Progenitor cell of endocrine pancreas (in vitro differentiated cells): ENCODE measurements around the gene TMEM214. TPM values are rescaled to one million over a fixed set of nuclear protein-coding genes. Genes with fewer than 3 reads are reported as not detected.

Experiments used
- DNase-seq: peaks from one replicate; pipeline ENCODE4 v3.0.0; 2021; ENCODE audit warnings: low spot score; ENCODE audit not compliant: unreplicated experiment
- H3K27ac Mint-ChIP-seq: 2 replicates; pipeline ENCODE4 v1.8.0; 2021; ENCODE audit warnings: mild to moderate bottlenecking, moderate library complexity, mixed read lengths
- H3K27me3 Mint-ChIP-seq: 2 replicates; pipeline ENCODE4 v1.8.0; 2021; ENCODE audit warnings: mixed read lengths
- H3K36me3 Mint-ChIP-seq: 2 replicates; pipeline ENCODE4 v1.8.0; 2022; ENCODE audit warnings: mixed read lengths; ENCODE audit not compliant: insufficient read depth
- H3K4me1 Mint-ChIP-seq: 2 replicates; pipeline ENCODE4 v1.8.0; 2021; ENCODE audit warnings: low read depth, mixed read lengths
- H3K4me3 Mint-ChIP-seq: 2 replicates; pipeline ENCODE4 v1.8.0; 2021; ENCODE audit warnings: low read depth, mild to moderate bottlenecking, moderate library complexity, mixed read lengths
- H3K9me3 Mint-ChIP-seq: 2 replicates; pipeline ENCODE4 v1.8.0; 2021; ENCODE audit warnings: low read depth, mixed read lengths
- CTCF ChIP-seq: fragments of 200-600 bp; sonication (generic); IDR thresholded peaks from one replicate; pipeline ENCODE4 v1.5.0; 2021; ENCODE audit warnings: antibody characterized with exemption, mild to moderate bottlenecking; ENCODE audit not compliant: unreplicated experiment
- total RNA-seq: library from RNA; stranded (reverse); gene quantifications from 2 replicates; pipeline ENCODE4 v1.2.1, GENCODE V29; 2021

Gene TMEM214
- total RNA-seq, 1 donor from 2014 or later: 55.2 TPM

GRCh38 chr2:27003857-27004256 is 28.9 kb upstream of the TMEM214 start:
- no peak overlapping the region for H3K4me3 Mint-ChIP-seq
- H3K27me3 Mint-ChIP-seq: peaks cover 2% of the 10 kb centered on the region
- no peaks in the 10 kb centered on the region for H3K9me3 Mint-ChIP-seq
- DNase-seq: no peak
- no peaks in the 10 kb centered on the region for H3K36me3 Mint-ChIP-seq
- H3K27ac Mint-ChIP-seq: no peak overlapping the region
- no peak for TF ChIP-seq CTCF
- peaks cover 2% of the 10 kb centered on the region for H3K4me1 Mint-ChIP-seq

- DNase-seq: no peak
- no peaks in the 10 kb centered on the region for H3K36me3 Mint-ChIP-seq
- no peak overlapping the region for H3K27ac Mint-ChIP-seq
- H3K4me3 Mint-ChIP-seq: no peak overlapping the region
- no peaks in the 10 kb centered on the region for H3K9me3 Mint-ChIP-seq
- no peaks in the 10 kb centered on the region for H3K27me3 Mint-ChIP-seq
- H3K4me1 Mint-ChIP-seq: peaks cover 2% of the 10 kb centered on the region
- TF ChIP-seq CTCF: no peak
Observed at GRCh38 chr2:27006602-27007415, 26.0 kb upstream of the TMEM214 start.

GRCh38 chr2:27007416-27008374 is 25.1 kb upstream of the TMEM214 start:
- Mint-ChIP-seq H3K4me3 (no peak overlapping the region), H3K36me3 (peaks cover 3% of the 10 kb centered on the region), H3K9me3 (no peaks in the 10 kb centered on the region), H3K4me1 (peaks cover 2% of the 10 kb centered on the region), H3K27ac (no peak overlapping the region), H3K27me3 (no peaks in the 10 kb centered on the region)
- TF ChIP-seq CTCF: no peak
- DNase-seq: no peak

GRCh38 chr2:27008678-27009077 is 24.1 kb upstream of the TMEM214 start:
- H3K9me3 Mint-ChIP-seq: no peaks in the 10 kb centered on the region
- TF ChIP-seq CTCF: no peak
- H3K4me1 Mint-ChIP-seq: peaks cover 2% of the 10 kb centered on the region
- H3K4me3 Mint-ChIP-seq: no peak overlapping the region
- H3K36me3 Mint-ChIP-seq: peaks cover 4% of the 10 kb centered on the region
- H3K27me3 Mint-ChIP-seq: no peaks in the 10 kb centered on the region
- DNase-seq: no peak
- H3K27ac Mint-ChIP-seq: no peak overlapping the region

- H3K36me3 Mint-ChIP-seq: peaks cover 4% of the 10 kb centered on the region
- DNase-seq: no peak
- no peaks in the 10 kb centered on the region for H3K27me3 Mint-ChIP-seq
- H3K27ac Mint-ChIP-seq: no peak overlapping the region
- H3K4me3 Mint-ChIP-seq: no peak overlapping the region
- peaks cover 2% of the 10 kb centered on the region for H3K4me1 Mint-ChIP-seq
- no peak for TF ChIP-seq CTCF
- H3K9me3 Mint-ChIP-seq: no peaks in the 10 kb centered on the region
Observed at GRCh38 chr2:27009083-27009482, 23.7 kb upstream of the TMEM214 start.
